HG02798 (cell line): ENCODE data around the gene CDC45.

Experiments used
- ATAC-seq: cut with Tn5 transposase; IDR thresholded peaks from one replicate; pipeline ENCODE4 v1.9.1; 2021; ENCODE audit warnings: mild to moderate bottlenecking; ENCODE audit not compliant: unreplicated experiment, poor library complexity

The CDC45 gene

DNA sequence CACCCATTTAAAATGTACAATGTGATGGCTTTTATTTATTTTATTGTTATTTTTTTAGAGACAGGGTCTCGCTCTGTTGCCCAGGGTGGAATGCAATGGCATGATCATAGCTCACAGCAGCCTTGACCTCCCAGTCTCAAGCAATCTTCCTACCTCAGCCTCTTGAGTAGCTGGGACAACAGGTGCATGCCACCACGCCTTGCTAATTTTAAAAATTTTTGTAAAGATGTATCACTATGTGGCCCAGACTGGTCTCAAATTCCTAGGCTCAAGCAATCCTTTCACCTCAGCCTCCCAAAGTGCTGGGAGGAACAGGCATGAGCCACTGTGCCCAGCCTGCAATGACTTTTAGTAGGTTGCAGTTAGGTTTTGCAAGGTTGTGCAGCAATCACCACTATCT is 30.2 kb downstream of the CDC45 start:
- no peak for ATAC-seq

DNA sequence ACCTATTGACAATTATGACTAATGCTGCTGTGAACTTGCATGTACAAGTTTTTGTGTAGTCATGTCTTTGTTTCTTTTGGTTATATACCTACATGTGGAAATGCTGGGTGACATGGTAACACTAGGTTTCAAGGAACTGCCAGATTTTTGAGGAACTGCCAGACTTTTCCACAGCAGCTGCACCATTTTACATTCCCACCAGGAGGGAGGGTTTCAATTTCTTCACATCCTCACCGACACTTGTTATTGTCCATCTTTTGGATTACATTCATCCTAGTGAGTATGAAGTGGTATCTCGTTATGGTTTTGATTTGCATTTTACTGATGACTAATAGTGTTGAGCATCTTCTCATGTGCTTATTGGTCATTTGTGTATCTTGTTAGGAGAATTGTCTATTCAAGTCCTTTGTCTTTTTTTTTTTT is 31.2 kb downstream of the CDC45 start:
- no peak for ATAC-seq

DNA sequence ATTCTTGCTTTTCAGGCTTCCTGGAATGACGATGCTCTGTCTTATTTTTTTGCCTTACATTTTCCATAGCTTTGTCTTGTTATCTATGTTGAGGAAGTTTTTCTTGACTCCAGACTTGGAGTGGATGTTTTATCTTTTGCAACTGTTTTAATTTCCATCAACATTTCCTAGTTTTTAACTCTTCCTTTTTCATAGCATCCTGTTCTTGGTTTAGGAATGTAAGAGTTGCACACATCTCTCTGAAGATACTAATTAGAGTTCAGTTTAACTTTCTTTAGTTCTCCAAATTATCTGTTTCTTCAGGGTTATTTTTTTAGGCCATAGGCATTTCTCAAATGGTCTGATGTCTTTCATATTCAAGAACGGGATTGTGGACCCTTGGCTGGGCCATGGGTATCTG is 34.1 kb downstream of the CDC45 start:
- no peak for ATAC-seq

DNA sequence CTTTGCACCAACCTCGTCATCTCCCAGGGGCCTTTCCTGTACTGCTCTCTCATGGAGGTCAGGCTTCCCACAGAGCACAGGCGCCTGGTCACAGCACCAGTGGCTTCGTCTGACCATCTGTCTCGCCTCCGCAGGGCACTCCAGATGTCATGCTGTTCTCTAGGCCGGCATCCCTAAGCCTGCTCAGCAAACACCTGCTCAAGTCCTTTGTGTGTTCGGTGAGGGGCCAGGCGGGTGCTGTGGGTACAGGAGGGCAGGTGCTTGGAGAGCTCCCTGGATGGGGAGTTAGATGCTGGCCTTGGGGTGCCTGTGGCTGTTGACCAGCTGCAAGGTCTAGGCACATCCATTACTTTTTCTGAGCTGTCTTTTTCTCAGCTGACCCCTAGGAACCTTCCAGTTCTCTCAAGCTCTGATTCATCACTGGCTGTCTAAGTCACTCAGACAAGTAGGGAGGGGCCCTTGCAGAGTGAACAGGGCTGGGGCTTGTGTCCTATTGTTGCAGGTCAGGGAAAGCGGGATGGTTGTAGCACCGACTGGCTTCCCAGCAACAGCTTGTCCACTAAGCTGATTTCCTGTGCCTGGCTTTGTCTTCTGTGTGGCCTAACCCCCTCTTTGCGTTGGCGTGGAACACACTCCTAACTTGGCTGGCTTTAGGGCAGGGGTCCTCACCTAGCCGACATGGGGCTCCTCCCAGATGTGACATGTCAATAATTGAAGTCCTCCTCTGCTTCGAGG is 35.3 kb downstream of the CDC45 start:
- ATAC-seq = no peak

DNA sequence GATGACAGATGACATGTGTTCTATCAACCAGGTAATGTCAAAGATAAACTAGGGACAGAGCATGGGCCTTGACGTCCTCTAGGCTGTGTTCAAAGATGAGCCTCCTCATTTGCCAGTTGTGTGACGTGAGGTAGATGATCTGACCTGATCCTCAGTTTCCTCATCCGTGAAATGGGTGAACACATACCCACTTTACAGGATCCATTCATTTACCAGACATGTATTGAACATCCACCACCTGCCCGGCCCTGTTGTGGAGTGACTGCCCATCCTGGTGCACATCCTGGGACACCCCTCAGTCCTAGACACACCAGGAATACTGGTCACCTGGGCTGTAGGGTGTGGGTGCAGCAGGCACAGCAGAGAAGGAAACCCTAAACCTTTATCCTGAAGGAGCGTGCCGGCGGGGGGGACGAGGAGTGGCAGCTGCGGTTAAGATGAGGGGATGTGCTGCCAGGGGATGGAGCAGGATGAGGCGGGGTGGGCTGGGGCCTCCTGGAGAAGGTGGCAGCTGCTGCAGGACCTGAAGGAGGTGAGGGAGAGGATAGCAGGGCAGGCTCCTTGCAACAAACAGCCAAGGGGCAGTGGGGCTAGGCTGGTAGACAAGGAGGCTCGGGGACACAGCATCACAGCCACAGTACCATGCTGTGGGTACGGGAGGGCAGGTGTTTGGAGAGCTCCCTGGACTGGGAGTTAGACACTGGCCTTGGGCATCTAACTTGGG is 36.1 kb downstream of the CDC45 start:
- ATAC-seq = no peak

DNA sequence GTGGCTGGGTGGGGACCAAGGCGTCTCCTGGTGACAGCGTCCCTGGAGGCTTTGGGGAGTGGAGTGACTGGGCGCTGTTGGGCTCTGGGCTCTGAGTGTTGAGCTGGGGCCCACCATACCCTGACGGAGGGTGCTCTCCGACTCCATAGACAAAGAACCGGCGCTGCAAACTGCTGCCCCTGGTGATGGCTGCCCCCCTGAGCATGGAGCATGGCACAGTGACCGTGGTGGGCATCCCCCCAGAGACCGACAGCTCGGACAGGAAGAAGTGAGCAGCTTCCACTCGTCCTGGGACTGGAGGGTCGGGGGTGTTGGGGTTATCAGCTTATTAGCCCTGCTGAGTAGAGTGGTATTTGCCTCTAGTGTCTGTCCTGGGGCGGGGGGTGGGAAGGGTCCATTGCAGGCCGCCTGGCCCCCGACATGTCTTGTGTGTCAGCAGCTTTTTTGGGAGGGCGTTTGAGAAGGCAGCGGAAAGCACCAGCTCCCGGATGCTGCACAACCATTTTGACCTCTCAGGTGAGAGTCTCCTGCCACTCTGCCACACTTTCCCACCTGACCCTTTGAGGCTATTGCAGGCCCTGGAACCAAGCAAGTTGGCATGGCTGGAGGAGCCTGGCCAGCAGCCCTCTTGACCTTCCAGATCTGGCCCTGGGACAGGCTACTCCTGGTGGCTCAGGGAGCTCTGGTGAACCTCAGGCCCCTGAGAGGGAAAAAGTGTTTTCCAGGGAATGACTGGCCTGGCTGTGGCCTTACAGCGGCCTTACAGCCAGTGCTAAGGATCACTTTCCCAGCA is 36.9 kb downstream of the CDC45 start:
- no peak for ATAC-seq

DNA sequence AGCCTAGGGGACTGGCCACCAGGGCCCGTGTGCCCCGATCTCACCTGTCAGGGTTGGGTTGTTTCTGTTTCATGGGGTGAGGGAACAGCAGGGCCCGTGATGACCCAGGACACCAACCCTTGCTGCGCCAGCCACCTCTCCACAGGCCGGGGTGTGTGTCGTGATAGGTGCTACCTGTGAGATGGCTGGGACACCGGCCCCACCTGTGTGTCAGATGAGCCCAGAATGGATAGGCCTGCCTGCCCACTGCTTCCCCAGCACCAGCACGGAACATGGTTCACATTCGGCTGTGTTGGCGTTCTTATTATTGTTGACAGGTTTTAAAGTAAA is 37.4 kb downstream of the CDC45 start:
- no peak for ATAC-seq

DNA sequence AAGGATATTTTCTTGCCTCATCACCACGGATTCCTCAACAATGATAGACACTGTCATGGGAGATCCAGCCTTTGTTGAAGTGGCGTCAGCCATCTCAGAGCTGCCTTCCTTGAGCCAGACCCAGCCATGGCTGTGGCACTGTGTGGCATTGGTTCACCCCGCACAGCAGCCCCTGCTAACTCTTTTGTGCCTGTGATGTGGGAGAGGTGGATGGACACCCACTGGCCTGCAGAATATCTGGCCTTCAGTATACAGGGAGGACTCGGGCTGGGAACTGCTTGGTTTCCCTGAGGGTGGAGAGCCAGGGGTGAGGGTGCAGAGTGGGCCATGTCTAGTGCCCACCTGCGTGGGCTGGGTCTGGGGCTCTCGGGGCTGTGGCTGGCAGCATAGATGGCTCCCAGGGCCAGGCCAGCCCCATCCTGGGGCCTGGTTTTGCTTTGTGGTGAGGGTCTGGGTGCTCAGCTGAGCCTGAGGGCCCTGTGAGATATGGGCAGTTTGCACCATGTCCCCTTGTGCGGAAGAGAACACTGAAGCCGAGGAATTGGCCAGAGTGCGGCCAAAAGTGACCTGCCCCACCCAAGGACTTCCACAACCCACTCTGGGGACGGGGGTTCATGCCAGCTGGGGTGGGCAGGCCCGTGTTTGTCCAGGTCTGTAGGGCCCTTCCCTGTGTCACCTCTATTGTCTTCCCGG is 38.3 kb downstream of the CDC45 start:
- no peak for ATAC-seq

DNA sequence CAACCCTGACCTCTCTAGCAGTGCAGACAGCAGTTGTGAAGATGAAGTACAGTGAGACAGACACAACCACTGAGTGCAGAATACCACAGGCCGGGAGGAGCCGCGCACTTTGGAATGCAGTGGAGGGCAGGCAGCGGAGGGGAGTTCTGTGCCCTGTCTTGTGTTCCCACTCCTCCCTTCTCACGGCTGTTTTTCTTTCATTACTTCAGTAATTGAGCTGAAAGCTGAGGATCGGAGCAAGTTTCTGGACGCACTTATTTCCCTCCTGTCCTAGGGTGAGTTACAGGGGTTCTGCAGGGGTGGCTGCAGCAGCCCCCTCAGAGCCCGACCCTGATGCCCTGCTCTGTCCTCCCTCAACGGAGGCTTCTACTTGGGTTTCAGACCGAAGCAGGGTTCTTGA is 38.9 kb downstream of the CDC45 start:
- ATAC-seq = no peak

DNA sequence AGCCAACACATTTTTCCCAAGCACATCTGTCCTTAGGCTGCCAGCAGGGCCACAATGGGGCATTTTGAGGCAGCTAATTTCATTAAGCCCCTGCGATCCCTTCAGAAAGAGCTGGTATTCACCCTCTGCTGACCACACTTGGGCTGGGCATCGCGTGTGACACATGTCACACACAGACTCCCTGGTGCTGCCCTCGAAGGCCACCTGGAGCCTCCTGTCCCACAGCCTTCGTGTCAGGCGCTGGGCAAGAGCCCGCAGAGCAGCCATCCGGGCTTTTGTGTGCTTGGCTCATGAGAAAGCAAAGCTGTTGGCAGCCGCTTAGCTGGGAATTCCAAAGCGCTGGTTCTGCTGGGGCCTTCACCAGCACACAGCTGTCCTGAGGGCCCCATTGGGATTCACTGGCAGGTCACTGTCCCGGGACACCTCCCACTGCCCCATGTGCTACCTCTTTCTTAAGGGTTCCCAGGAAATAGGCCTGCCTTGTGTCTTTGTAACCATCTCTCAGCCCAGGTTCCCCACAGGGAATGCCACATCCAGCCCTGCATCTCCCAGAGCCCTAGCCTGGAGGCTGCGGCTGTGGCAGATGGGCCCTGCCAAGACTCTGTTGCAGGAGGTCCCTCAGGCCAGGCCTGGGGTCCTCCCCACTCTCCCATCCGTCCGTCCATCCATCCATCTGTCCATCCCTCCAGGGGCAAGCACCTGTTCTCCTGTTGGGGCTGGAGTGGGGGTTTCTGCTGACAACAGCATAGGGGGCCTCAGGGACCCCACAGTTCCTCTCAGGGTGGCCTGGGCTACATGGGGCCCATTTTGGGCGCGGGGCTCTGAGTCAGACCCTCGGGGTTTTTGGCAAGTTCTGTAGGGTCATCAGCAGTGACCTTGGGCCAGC is 39.6 kb downstream of the CDC45 start:
- no peak for ATAC-seq

DNA sequence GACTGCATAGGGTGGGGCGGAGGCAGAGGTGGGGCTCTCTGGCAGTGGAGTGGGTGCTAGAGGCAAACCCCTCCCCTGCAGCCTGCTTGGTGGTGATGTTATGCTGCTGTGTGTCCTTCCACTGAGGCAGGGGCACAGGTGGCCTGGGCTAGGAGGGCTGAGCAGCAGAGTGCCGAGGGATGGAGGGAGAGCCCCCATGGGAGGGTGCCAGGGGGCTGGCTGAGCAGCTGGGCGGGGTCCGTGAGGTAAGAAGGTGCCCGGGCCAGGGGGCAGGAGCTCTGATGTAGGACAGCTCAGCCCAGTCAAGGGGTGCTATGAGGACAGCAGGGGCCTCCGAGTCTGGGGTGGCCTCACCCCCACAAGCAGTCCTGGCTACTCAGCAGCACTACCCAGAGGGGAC is 40.3 kb downstream of the CDC45 start:
- ATAC-seq = no peak

DNA sequence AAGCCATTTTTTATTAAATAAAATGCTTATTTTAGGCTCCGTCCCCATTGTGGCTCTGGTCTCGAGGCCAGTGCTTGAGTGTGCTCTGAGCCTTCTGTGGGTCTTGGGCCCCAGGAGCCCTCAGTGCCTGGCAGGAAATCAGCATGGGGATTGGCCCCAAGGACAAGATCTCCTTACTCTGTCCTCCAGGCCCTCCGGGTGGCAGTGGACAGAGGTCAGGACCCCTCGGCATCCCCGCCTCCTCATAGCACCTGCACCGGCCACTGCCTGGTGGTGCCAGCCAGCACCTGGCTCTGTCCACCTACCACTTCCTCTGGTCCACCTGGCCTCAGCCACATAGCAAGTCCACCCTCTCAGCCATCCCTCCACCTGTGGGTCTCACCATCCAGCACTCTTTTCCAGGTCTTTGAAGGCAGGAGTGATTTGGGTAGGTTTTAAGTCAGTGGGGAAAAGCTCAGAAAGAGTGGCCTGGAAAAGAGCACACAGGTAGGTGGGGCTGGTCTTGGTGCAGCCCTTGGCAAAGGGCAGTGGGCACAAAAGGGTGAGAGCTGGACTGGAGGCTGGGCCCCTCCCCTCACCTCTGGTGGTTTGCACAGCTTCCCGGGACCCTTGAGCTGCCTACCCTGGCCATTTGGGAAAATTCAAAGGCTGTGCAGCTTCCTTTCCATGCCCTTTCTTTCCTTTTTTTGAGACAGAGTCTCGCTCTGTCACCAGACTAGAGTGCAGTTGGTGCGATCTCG is 41.0 kb downstream of the CDC45 start:
- no peak for ATAC-seq

DNA sequence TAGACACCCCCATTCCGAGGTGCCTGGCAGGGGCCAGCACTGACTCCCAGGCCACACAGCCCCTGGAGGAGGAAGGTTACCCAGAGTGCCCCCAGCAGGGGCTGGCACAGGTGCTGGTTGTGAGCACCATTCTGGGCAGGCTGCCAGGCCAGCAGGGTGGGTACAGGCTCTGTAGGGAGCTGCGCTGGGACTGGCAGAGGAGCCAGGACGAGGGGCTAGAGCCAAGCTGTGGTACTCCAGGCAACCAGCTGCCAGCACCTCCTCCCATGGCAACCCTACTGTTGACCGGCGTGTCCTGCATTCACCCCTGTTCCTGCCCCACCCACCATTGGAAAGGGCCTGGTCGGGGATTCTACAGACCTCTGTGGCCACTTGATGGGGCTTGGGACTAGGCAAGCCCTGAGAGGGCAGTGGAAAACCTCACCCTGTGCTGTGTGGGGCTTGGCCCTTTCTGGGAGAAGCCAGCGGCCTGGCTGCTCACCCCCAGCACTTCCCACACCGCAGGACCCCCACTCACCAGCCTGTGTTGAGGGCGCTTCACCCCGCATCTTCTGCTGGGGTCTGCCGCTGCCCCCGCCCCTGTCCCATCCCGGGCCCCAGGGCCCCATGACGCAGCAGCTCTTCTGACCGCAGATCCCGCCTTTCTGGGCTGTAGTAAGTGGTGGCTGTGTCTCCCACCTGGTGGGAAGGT is 42.6 kb downstream of the CDC45 start:
- ATAC-seq = no peak

DNA sequence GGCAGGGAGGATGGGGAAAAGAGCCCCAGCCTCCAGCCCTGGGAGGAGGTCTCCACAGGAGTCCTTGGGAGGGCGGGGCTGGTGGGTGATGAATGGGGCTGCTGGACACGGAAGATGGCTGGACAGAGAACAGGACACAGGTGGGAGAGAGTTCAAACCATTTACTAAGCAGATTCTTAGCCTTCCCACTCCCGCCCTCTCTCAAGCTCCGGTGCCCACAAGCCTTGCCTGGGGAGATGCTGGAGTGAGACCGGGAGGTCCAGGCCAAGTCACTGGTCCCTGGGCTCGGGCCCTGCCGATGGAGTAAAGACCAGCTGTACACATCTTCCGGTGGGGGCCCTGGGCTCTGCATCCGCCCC is 43.1 kb downstream of the CDC45 start:
- no peak for ATAC-seq

DNA sequence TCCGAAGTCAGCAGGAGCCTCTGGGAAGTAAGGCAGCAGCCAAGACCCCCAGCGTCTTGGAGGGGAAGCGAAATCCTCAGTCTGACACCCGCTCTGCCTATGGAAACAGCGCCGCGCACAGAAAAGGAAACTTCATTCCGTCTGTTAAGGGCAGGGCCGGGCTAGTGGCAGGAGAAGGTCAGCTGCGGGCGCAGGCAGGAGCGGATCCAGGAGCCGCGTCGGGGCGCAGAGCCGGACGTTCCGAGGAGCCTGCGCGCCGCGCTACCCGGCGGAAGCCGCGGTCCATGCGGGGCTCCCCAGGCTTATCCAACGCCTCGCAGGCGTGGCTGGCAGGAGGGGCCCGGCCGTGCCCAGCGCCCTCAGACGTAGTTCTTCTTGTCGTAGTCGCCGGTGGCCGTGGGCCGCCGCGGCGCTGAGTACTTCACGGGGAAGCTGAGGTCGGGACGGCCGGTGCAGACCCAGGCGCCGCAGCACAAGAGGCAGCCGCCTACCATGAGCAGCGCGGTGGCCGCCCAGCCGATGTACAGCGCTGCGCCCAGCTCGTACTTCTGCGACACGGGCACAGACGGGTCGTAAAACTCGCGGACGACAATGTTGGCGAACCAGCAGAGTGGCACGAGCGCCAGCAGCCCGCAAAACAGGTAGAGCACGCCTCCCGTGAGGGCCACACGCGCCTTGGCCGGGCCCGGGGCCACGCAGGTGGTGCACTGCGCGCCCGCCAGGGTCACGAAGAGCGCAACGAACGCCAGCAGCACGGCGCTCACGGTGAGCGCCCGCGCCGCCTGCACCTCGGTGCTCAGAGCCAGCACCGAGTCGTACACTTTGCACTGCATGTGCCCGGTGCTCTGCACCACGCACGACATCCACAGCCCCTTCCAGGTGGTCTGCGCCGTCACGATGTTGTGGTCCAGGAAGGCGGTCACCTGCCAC is 43.8 kb downstream of the CDC45 start:
- no peak for ATAC-seq

DNA sequence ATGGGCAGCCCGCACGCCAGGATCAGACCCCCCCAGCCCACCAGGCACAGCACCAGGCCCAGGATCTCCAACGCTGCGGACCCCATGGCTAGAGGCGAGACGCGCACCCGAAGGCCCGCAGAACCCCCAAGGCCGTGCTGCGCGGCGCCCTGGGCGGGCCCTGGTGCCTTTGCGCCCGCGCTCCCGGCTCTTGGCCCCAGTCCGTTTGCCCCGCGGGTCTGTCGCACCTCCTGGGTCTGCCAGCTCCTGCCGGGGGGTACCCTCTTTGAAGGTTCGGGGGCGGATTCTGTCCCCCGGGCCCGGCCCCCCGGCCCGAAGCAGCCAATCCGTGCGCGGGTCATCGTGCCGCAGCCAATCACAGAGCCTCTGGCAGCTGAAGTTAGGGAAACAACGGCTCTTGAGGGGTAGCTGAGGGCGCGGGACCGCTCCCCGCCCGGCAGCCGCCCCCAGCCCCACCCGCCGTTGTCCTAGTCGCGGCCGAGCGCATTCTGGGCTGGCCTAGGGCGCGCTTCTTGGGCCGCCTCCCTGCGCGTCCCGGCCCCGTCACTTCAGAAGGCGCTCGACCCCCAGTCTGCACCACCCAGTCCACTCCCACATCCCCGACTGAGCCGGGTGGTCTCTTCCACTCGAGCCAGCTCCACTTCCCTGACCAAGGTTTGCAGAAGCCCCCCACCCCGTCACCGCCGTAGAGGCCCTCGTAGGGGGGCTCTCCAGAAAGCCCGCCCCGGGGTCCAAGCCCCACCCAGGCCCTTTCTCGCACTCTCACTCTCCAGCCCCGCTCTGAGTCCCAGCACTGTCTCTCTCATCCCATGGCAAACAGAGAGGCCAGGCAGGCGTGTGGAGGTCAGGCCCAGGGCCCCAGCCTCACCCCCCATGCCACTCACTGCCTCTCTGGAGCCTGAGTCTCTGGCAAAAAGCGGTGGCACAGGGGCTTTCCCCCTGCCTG is 44.7 kb downstream of the CDC45 start, which contains the start of gene CLDN5:
CLDN5 (minus strand) TSS at position 241 of the 946 bp plus-strand sequence; CDS start at position 86, 155 bp downstream.
- no peak for ATAC-seq
